NCI-H2107 (cell line): ENCODE measurements around the gene SCN9A.

Experiments used
- DNase-seq: peaks from one replicate; lab custom pipeline; 2025; lab: John Stamatoyannopoulos, UW

SCN9A gene

DNA sequence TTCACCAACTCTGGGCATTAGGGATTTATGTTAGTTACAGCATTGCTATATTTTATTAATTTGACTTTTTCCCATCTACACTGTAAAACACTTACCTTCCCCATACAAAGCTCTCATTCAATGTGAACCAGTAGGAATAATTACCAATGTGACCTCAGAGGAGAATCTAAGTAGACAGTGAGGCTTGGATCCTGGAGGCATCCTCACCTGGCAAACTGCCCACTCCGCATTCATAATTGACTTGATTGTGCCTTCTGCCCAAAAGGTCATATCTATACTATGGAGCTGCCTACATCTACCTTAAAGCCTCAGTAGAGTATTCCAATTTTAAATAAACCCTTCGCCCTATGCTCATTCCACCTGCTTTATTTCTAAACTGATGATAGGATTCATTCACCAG is 202.5 kb downstream of the SCN9A start:
- no peak for DNase-seq

DNA sequence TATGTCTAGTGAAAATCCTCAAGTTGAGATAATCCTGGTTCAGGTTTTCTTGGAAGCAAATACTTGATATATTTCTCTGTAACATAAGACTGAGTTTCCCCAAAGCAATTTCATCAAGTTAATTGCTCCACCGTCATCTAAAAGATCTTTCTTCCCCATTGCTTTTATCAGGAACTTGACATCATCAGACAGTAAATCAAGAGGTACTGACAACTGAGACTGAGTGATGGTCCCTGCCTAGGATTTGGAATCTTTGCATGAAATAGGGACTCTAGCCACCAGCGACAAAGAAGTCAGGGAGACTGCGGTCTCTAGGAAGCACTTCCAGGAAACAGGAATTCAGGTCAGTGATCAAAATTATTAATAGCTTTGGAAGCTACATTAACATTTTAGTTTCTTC is 204.5 kb downstream of the SCN9A start:
- DNase-seq = no peak

DNA sequence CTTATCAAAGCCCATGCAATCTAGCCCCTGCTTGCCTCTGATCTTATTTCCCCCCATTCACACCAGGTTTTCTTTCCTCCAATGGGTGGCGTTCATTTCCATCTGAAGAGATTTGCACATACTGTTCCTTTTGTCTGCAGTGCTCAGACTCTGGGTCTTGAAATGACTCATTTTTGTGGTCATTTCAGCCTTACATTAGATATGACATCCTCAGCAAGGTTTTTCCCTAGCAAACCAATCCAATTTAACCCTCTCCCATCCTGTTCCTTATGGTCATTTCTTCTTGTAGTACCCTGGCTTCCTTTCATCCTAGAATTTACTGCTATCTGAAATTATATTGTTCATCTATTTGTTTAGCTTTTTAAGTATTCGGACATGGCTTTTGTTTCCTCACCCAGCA is 205.4 kb downstream of the SCN9A start:
- DNase-seq = no peak

DNA sequence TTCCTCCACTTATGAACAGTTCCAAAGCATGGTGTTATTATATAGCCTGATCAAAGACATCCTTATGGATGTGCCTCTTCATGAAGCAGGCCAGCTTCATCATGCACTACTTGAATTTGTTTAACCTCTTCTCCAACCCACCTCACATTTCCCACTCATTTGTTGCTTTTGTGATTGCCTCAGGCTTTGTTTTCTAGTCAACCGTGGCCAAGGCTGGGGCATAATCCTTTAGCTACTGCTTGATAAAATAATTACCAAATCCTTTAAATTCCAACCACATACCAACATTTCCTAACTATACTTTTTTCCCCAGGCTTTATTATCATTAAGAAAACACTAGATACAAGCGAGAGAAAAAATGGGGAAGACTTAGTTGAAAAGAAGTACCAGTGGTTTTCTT is 208.3 kb downstream of the SCN9A start:
- no peak for DNase-seq

DNA sequence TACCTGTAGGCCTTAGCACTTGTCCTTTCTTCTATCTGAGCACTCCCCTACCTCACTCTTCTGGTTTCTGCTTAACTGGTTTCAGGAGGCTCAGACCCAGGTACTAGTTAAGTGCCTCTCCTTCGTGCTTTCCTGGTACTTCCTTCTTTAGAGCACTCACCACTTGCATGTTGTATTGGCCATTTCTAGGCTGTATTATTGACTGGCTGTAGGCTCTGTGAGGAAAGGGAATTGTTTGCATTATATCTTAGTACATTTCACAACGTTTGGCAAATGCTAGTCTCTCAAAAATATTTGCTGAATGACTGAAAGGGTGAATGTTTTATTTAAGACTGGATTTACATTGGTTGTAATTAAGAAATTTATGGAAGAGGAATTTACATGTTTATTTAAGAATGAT is 212.0 kb downstream of the SCN9A start:
- DNase-seq = no peak

DNA sequence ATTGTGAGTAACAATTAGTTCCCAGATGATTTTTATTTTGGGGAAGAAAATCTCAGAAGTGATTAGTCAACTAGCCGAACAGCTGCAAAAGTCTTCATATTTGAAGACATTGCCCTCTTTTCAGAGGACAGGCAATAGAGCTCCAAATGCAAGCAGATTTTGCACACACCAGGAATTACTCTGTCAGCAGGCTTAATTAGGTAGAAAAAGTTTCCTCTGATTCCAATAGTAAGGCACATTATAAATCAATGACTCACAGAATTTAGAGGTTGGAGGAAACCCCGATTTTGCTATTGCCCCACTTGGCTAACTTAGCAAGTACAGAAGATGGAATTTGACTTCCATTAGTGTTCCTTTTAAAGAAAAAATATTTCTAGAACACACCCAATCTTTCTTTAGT is 217.2 kb downstream of the SCN9A start:
- DNase-seq = no peak

DNA sequence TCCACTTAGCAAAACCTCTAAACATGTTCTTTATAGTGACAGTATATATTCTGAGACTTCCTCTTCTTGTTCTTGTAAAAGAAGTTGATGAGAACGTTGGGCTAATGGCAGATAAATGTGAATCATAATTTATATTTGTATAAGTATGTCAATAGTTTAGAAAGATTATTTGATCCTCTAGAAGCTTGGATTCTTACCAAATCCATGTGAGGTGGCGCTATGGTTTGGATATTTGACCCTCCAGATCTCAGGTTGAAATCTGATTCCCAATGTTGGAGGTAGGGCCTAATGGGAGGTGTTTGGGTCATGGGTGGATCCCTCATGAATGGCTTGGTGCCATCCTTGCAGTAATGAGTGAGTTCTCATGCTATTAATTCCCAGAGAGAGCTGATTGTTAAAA is 218.2 kb downstream of the SCN9A start:
- DNase-seq = no peak

DNA sequence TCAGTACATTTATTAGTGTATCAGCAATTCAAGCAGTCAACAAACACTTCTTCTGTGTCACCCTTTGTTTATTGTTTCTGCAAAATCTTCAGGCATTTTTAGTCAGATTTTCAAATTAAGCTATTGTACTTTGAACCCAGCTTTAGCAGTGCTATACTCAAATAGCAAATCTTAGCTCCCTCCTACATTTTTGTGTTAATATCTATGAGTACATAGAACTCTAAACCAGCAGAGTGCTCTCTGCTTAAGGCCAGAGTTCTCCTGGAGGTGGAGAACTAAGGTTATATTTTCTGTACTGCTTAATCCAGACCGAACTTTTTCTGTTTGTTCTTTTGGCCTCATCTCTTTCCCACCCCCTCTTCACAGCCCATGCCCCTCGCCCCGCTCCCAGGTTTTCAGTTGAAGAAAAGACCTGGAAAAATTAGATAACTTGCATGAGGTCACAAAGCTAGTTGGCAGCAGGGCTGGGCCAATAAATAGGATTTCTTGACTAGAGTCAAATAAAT is 218.7 kb downstream of the SCN9A start:
- DNase-seq = no peak

DNA sequence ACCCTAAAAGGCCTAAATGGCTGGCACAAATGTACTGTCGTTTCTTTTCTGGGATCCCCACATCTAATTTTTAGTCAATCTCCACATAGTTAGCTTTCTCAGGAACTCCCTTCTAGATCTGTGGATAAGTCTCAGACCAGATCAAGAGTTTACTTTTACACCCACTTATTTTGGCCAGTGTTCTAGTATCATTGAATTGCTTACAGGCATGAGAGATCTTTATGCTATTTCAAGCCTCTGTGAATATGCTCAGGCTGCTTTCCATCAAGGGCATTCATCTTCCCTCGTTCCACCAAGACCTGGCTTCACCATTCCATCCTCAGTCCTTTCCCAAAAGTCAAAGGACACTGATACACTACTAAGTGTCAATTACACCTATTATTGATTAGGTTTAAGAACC is 220.2 kb downstream of the SCN9A start:
- no peak for DNase-seq

DNA sequence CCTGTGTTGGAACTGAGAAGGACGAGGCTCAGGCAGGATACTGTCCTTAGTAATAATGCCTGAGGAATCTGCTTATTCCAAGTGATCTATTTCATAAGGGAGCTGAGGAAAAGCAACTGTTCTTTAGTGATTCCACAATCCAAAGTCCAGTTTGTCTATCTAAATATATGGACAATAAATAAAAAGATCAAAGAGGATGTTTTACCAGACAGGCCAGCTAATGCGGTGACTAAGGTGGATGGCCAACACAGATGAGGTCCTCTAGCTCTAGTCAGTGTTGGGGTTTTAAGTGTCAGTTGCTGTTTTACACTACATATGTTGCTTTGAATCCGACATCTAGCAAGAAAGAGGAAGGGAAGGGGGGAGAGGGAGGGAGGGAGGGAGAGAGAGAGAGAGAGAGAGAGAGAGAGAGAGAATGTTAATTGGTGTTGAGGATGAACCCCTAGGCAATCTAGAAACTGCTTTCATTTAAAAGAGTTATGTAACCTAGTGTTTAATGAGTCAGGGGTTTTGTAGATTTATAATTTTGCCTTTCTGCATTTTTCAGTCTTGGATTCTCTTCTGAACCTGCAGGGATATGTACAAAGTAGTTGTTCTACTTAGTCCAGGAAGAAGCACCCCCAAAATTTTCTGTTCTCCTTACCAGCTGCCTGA is 220.9 kb downstream of the SCN9A start:
- DNase-seq = no peak

DNA sequence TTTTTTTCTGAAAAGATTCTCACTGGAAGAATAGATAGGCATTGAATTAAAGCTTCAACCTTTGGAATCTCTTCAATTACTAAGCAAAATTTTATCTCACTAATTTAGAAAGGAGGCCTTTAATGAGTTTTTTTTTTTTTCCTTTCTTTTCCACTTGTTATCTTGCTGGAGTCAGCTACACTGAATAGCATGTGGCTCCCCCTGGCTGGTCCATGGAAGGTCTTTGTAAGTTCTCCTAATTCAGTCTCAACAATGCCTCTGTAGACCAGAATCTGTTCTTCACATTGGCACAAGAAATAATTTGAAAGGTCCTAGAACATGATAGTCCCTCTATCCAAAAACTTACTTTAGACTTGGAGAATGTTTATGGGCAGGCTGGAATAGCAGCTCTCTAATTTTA is 223.7 kb downstream of the SCN9A start:
- DNase-seq = no peak

DNA sequence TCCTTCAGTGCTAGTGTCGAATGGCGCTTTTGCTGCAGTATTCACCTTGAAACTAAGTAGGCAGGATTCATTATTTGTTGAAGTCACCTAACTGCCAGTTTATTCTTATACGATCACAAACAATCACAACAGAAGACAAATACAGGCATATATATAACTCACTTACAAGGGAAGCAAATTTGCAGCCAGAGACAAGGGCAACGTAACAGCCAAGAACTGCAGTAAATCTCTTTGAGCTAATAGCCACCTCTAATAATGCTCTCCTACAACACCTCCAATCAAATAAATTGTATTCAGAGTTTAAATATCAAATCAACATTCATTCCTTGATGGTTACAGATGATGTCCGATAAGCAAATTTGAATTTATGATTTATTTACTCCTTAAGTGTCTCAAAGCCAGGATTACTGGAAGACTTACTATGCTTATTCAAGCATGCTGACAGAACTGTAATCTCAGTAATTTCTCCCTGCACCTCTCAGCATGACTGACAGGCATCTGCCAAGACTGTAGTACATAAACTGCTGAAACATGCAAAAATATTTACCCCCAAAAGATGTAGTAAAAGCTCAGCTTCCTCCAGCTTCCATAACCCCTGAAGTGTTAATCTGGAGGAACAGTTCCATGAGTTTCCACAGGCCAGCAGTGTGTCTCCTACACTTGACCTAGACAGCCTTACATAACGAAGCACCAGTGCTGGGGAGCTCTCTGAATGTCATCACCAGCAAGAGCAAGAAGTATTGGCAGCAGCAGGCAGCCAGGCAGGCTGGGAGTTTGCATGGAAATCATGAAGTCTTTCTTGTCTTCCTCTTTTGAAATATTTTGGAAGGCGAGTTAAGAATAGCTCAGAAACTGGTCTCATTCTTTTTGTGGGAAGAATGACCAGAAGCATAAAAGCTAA is 227.0 kb downstream of the SCN9A start:
- DNase-seq = no peak

DNA sequence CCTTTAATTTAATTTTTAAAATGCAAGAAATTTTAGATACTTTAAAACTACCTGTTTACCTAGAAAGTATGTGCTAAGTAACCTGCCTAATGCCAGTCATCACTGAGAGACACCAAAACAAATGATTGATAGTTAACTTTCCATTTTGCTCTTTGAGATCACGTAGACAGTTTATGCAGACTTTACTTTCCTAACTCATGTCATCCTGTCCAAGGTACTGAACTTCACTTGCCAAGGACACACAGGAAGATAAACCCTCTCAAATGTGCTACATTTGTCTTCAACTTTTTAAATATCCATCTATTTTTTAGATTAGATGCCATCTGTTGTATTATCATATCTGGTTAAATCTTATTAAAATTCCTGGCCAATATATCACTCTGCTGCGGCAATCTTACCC is 227.9 kb downstream of the SCN9A start:
- DNase-seq = no peak
